WERI-Rb-1 (cell line): Measurements from ENCODE around the gene CLDN6.

Experiments
- DNase-seq: peaks from one replicate; pipeline ENCODE4 v3.0.0-alpha.2; 2020
- H3K27ac ChIP-seq: fragments of 250-450 bp; sonication (Bioruptor Pico); 2 replicates; pipeline ENCODE4 v1.5.1; 2020; ENCODE audit warnings: mild to moderate bottlenecking, moderate library complexity
- H3K27me3 ChIP-seq: fragments of 250-450 bp; sonication (Bioruptor Pico); 2 replicates; pipeline ENCODE4 v1.5.1; 2021; ENCODE audit warnings: mild to moderate bottlenecking, low read depth, moderate library complexity; ENCODE audit not compliant: insufficient read depth, severe bottlenecking
- H3K36me3 ChIP-seq: fragments of 250-450 bp; sonication (Bioruptor Pico); 2 replicates; pipeline ENCODE4 v1.5.1; 2020; ENCODE audit warnings: mild to moderate bottlenecking, moderate library complexity
- H3K4me3 ChIP-seq: 2 replicates; pipeline ENCODE4 v1.5.1; 2011; ENCODE audit warnings: low read depth, mild to moderate bottlenecking, control low read depth, low read length
- H3K9me3 ChIP-seq: fragments of 250-450 bp; sonication (Bioruptor Pico); 2 replicates; pipeline ENCODE4 v1.5.1; 2021; ENCODE audit warnings: mild to moderate bottlenecking, moderate library complexity; ENCODE audit not compliant: severe bottlenecking
- CTCF ChIP-seq: IDR thresholded peaks from 2 replicates; pipeline ENCODE4 v1.5.1; 2011; ENCODE audit warnings: low read depth, mild to moderate bottlenecking, control low read depth, inconsistent platforms, low read length

The CLDN6 gene

GRCh38 chr16:3051494-3051893 is 33.5 kb upstream of the CLDN6 start:
- Histone ChIP-seq H3K27ac (no peak overlapping the region), H3K9me3 (no peaks in the 10 kb centered on the region), H3K36me3 (no peaks in the 10 kb centered on the region), H3K27me3 (peaks cover 27% of the 10 kb centered on the region), H3K4me3 (no peak overlapping the region)
- no peak for DNase-seq
- no peak for TF ChIP-seq CTCF

- no peak for DNase-seq
- Histone ChIP-seq H3K27me3 (peaks cover 32% of the 10 kb centered on the region), H3K27ac (no peak overlapping the region), H3K9me3 (no peaks in the 10 kb centered on the region), H3K36me3 (no peaks in the 10 kb centered on the region), H3K4me3 (no peak overlapping the region)
- TF ChIP-seq CTCF, result no peak
These were observed 33.0 kb upstream of the CLDN6 start for GRCh38 chr16:3051009-3051408.

GRCh38 chr16:3050487-3050886 is 32.5 kb upstream of the CLDN6 start:
- no peak for DNase-seq
- H3K9me3 ChIP-seq, result no peaks in the 10 kb centered on the region
- peaks cover 37% of the 10 kb centered on the region for H3K27me3 ChIP-seq
- no peak for TF ChIP-seq CTCF
- no peaks in the 10 kb centered on the region for H3K36me3 ChIP-seq
- no peak overlapping the region for H3K27ac ChIP-seq
- no peak overlapping the region for H3K4me3 ChIP-seq

GRCh38 chr16:3049921-3050481 is 32.0 kb upstream of the CLDN6 start:
- H3K9me3 ChIP-seq, result no peaks in the 10 kb centered on the region
- no peak overlapping the region for H3K27ac ChIP-seq
- TF ChIP-seq CTCF, result no peak
- no peak overlapping the region for H3K4me3 ChIP-seq
- H3K27me3 ChIP-seq, result peaks cover 42% of the 10 kb centered on the region
- H3K36me3 ChIP-seq, result no peaks in the 10 kb centered on the region
- DNase-seq, result no peak

GRCh38 chr16:3047387-3047720 is 29.4 kb upstream of the CLDN6 start:
- no peak overlapping the region for H3K4me3 ChIP-seq
- peaks cover 65% of the 10 kb centered on the region for H3K27me3 ChIP-seq
- DNase-seq, result no peak

More at GRCh38 chr16:3047387-3047720, 29.4 kb upstream of the CLDN6 start:
- TF ChIP-seq CTCF, result no peak
- H3K36me3 ChIP-seq, result no peaks in the 10 kb centered on the region
- no peaks in the 10 kb centered on the region for H3K9me3 ChIP-seq
- H3K27ac ChIP-seq, result no peak overlapping the region
